ENCODE results near the gene STRADA.

Gene STRADA

GRCh38 chr17:63675607-63676546 lies 65.7 kb downstream of the STRADA start:
- Mint-ChIP-seq H3K4me3 (no peak overlapping the region), H3K27ac (no peak overlapping the region), H3K36me3 (peaks cover 22 to 30% of the 10 kb centered on the region in 2 donors), H3K4me1 (peaks cover 7 to 15% of the 10 kb centered on the region in 2 donors), H3K9me3 (no peaks in the 10 kb centered on the region), H3K27me3 (no peaks in the 10 kb centered on the region)
- ATAC-seq (replicated peaks) (no peak), DNase-seq (no peak)

GRCh38 chr17:63675231-63675606 lies 66.4 kb downstream of the STRADA start:
- ATAC-seq (replicated peaks) (no peak), DNase-seq (no peak)
- Mint-ChIP-seq H3K4me3 (no peak overlapping the region), H3K27me3 (no peaks in the 10 kb centered on the region), H3K9me3 (no peaks in the 10 kb centered on the region), H3K36me3 (peaks cover 25 to 31% of the 10 kb centered on the region in 2 donors), H3K4me1 (peaks cover 7 to 15% of the 10 kb centered on the region in 2 donors), H3K27ac (no peak overlapping the region)

- no peak overlapping the region for H3K27ac Mint-ChIP-seq
- peaks cover 26 to 38% of the 10 kb centered on the region in 2 donors for H3K36me3 Mint-ChIP-seq
- no peaks in the 10 kb centered on the region for H3K9me3 Mint-ChIP-seq
- H3K27me3 Mint-ChIP-seq = no peaks in the 10 kb centered on the region
- DNase-seq = no peak
- no peak overlapping the region for H3K4me3 Mint-ChIP-seq
- no peak for ATAC-seq (replicated peaks)
- peaks cover 2 to 22% of the 10 kb centered on the region in 2 donors for H3K4me1 Mint-ChIP-seq
Measured at GRCh38 chr17:63672856-63673255, 68.7 kb downstream of the STRADA start.

- DNase-seq (peak; percentile 17), ATAC-seq (replicated peaks) (peak; percentile 97 to 98)
- peak overlapping the region in 1 of 2 donors; percentile 31 for H3K4me3 Mint-ChIP-seq
- H3K27ac Mint-ChIP-seq = peak overlapping the region; percentile 92
- H3K36me3 Mint-ChIP-seq = peaks cover 28 to 30% of the 10 kb centered on the region in 2 donors
- peaks cover 20 to 40% of the 10 kb centered on the region in 2 donors for H3K4me1 Mint-ChIP-seq
- H3K27me3 Mint-ChIP-seq = no peaks in the 10 kb centered on the region
- no peaks in the 10 kb centered on the region for H3K9me3 Mint-ChIP-seq
Measured at GRCh38 chr17:63665527-63666214, 75.9 kb downstream of the STRADA start.

- DNase-seq = no peak
- H3K4me3 Mint-ChIP-seq = no peak overlapping the region
- no peak overlapping the region for H3K27ac Mint-ChIP-seq
- H3K4me1 Mint-ChIP-seq = peaks cover 7% of the 10 kb centered on the region in 2 donors
- no peak for ATAC-seq (replicated peaks)
- peaks cover 22 to 31% of the 10 kb centered on the region in 2 donors for H3K36me3 Mint-ChIP-seq
- no peaks in the 10 kb centered on the region for H3K9me3 Mint-ChIP-seq
- H3K27me3 Mint-ChIP-seq = no peaks in the 10 kb centered on the region
Measured at GRCh38 chr17:63659850-63660249, 81.7 kb downstream of the STRADA start.

- no peaks in the 10 kb centered on the region for H3K27me3 Mint-ChIP-seq
- no peaks in the 10 kb centered on the region for H3K9me3 Mint-ChIP-seq
- H3K4me1 Mint-ChIP-seq = peaks cover 0 to 7% of the 10 kb centered on the region in 2 donors
- H3K36me3 Mint-ChIP-seq = peaks cover 25 to 30% of the 10 kb centered on the region in 2 donors
- ATAC-seq (replicated peaks) (no peak), DNase-seq (no peak)
- no peak overlapping the region for H3K27ac Mint-ChIP-seq
- H3K4me3 Mint-ChIP-seq = no peak overlapping the region
Measured at GRCh38 chr17:63658366-63658765, 83.2 kb downstream of the STRADA start.

GRCh38 chr17:63657786-63658185 lies 83.8 kb downstream of the STRADA start:
- no peak for ATAC-seq (replicated peaks)
- Mint-ChIP-seq H3K36me3 (peaks cover 28 to 30% of the 10 kb centered on the region in 2 donors), H3K4me1 (peaks cover 0 to 7% of the 10 kb centered on the region in 2 donors), H3K4me3 (no peak overlapping the region), H3K27me3 (no peaks in the 10 kb centered on the region), H3K9me3 (no peaks in the 10 kb centered on the region), H3K27ac (no peak overlapping the region)
- DNase-seq = no peak

GRCh38 chr17:63653050-63653449 lies 88.5 kb downstream of the STRADA start:
- H3K27ac Mint-ChIP-seq = no peak overlapping the region
- no peaks in the 10 kb centered on the region for H3K27me3 Mint-ChIP-seq
- H3K9me3 Mint-ChIP-seq = no peaks in the 10 kb centered on the region
- peaks cover 20 to 23% of the 10 kb centered on the region in 2 donors for H3K36me3 Mint-ChIP-seq
- ATAC-seq (replicated peaks) (no peak), DNase-seq (no peak)
- H3K4me3 Mint-ChIP-seq = no peak overlapping the region
- H3K4me1 Mint-ChIP-seq = peaks cover 4 to 23% of the 10 kb centered on the region in 2 donors
